ENCODE data around the gene C22orf42. TPM values are rescaled to one million over a fixed set of nuclear protein-coding genes. Genes with fewer than 3 reads are reported as not detected.
"Not testable (repeated sequence)": the region's sequence is repeated elsewhere in the genome, so short reads cannot be mapped to it uniquely, and the experiment has no call there.

Gene C22orf42
- polyA plus RNA-seq, 1 donor (not counting 4 experiments of a cell fraction or from before 2014, with no cell fraction given) = not detected

DNA sequence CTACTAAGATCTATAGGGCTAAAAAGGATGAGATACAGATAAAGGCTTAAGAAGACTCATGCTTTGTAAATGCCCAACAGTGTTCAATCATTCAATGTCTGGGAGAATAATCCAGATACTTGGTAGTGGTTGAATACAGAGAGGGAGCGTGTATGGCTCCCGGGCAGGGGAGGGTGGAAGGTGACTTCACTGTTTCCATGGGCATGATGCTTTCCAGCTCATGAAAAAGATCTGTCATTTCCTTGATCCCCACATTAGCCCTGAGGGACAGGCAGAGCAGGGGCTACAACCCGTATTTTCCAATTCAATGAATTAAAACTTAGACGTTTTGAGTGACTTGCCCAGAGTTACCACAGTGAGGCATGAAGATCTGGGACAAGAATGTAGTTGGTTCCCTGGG lies 4.4 kb downstream of the C22orf42 start:
- FAIRE-seq; H3K79me2 ChIP-seq (ENCODE audit: control insufficient read depth, insufficient read depth, low read length); H3K9me3 ChIP-seq (ENCODE audit: control insufficient read depth, low read depth, low read length); H3K4me2 ChIP-seq (ENCODE audit: control insufficient read depth, extremely low read depth, insufficient read depth, low read depth, low read length); H3K4me3 ChIP-seq (ENCODE audit: control insufficient read depth in 2 of 3, extremely low read depth in 1 of 3, insufficient read depth in 2 of 3, low read depth in 1 of 3, low read length in 3 of 3); H3K27ac ChIP-seq (ENCODE audit: control insufficient read depth, insufficient read depth, low read length); DNase-seq (ENCODE audit: low read depth, low spot score); H3K9ac ChIP-seq (ENCODE audit: control insufficient read depth, extremely low read depth, insufficient read depth, low read length); H4K20me1 ChIP-seq (ENCODE audit: control insufficient read depth, extremely low read depth, insufficient read depth, low read length); dilution Hi-C loops (cut with MboI; ENCODE audit: extremely low pct_ligation_motif_present, low sequenced_read_pairs); H3K9me1 ChIP-seq (ENCODE audit: control insufficient read depth, extremely low read depth, insufficient read depth, low read length); H3K27me3 ChIP-seq (ENCODE audit: control insufficient read depth, extremely low read depth, insufficient read depth, low read length); H2AFZ ChIP-seq (ENCODE audit: control insufficient read depth, low read length); H3K36me3 ChIP-seq (ENCODE audit: control insufficient read depth in 2 of 2, extremely low read depth in 1 of 2, insufficient read depth in 2 of 2, low read length in 2 of 2); H3K4me1 ChIP-seq (ENCODE audit: control insufficient read depth, extremely low read depth, insufficient read depth, low read length): not testable (repeated sequence)

DNA sequence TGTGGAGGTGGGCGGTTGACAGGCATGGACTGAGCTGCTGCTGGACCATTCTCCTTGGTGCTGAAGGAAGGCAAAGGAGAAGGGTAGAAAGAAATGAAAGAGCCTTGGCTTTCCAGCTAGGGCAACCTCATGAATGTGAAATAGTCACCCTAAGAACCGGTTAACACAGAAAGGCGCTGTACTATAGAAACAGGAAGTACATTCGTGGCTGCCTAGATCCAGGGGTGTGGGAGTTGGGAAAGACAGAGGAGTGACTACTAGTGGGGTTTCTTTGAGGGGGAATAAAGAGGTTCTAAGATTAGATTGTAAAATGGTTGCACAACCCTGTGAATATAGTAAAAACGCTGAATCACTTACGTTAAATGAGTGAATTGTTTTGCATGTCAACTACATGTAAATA lies 7.5 kb downstream of the C22orf42 start:
- H3K4me3 ChIP-seq (ENCODE audit: control insufficient read depth in 2 of 3, extremely low read depth in 1 of 3, insufficient read depth in 2 of 3, low read depth in 1 of 3, low read length in 3 of 3); H2AFZ ChIP-seq (ENCODE audit: control insufficient read depth, low read length); DNase-seq (ENCODE audit: low read depth, low spot score); H3K27ac ChIP-seq (ENCODE audit: control insufficient read depth, insufficient read depth, low read length); FAIRE-seq; H3K27me3 ChIP-seq (ENCODE audit: control insufficient read depth, extremely low read depth, insufficient read depth, low read length); H3K79me2 ChIP-seq (ENCODE audit: control insufficient read depth, insufficient read depth, low read length); H3K9ac ChIP-seq (ENCODE audit: control insufficient read depth, extremely low read depth, insufficient read depth, low read length); H3K4me2 ChIP-seq (ENCODE audit: control insufficient read depth, extremely low read depth, insufficient read depth, low read depth, low read length); H3K9me3 ChIP-seq (ENCODE audit: control insufficient read depth, low read depth, low read length); H4K20me1 ChIP-seq (ENCODE audit: control insufficient read depth, extremely low read depth, insufficient read depth, low read length); H3K9me1 ChIP-seq (ENCODE audit: control insufficient read depth, extremely low read depth, insufficient read depth, low read length); H3K4me1 ChIP-seq (ENCODE audit: control insufficient read depth, extremely low read depth, insufficient read depth, low read length); H3K36me3 ChIP-seq (ENCODE audit: control insufficient read depth in 2 of 2, extremely low read depth in 1 of 2, insufficient read depth in 2 of 2, low read length in 2 of 2); dilution Hi-C loops (cut with MboI; ENCODE audit: extremely low pct_ligation_motif_present, low sequenced_read_pairs): not testable (repeated sequence)

DNA sequence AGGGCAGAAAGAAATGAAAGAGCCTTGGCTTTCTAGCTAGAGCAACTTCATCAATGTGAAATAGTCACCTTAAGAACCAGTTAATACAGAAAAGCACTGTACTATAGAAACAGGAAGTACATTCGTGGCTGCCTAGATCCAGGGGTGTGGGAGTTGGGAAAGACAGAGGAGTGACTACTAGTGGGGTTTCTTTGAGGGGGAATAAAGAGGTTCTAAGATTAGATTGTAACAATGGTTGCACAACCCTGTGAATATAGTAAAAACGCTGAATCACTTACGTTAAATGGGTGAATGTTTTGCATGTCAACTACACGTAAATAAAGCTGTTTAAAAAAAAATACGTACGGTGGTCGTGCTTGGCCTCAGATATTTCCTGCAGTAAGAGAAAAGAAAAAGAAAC lies 8.5 kb downstream of the C22orf42 start:
- dilution Hi-C loops (cut with MboI; ENCODE audit: extremely low pct_ligation_motif_present, low sequenced_read_pairs) = not testable (repeated sequence)

DNA sequence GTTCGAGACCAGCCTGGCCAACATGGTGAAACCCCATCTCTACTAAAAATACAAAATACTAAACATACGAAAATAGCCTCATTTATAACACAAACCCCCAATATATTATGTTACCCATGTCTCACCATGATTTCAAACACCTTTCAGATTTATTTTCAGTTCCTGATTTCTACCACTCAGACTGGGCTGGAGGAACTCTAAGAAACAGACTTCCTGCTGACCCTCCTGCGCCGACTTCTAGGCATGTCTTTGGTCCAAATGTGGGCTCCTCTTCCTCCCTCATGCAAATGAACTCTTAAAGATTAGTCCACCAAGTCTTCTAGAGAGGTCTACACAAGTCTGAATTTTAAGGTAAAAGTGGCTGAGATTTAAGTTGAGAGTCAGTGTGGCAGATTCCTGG lies 10.7 kb downstream of the C22orf42 start:
- H3K27me3 ChIP-seq (ENCODE audit: control insufficient read depth, extremely low read depth, insufficient read depth, low read length); H3K9me3 ChIP-seq (ENCODE audit: control insufficient read depth, low read depth, low read length); H3K27ac ChIP-seq (ENCODE audit: control insufficient read depth, insufficient read depth, low read length); H3K4me1 ChIP-seq (ENCODE audit: control insufficient read depth, extremely low read depth, insufficient read depth, low read length); H4K20me1 ChIP-seq (ENCODE audit: control insufficient read depth, extremely low read depth, insufficient read depth, low read length); FAIRE-seq; H3K9ac ChIP-seq (ENCODE audit: control insufficient read depth, extremely low read depth, insufficient read depth, low read length); DNase-seq (ENCODE audit: low read depth, low spot score); H3K36me3 ChIP-seq (ENCODE audit: control insufficient read depth in 2 of 2, extremely low read depth in 1 of 2, insufficient read depth in 2 of 2, low read length in 2 of 2); dilution Hi-C loops (cut with MboI; ENCODE audit: extremely low pct_ligation_motif_present, low sequenced_read_pairs); H3K4me2 ChIP-seq (ENCODE audit: control insufficient read depth, extremely low read depth, insufficient read depth, low read depth, low read length); H2AFZ ChIP-seq (ENCODE audit: control insufficient read depth, low read length); H3K4me3 ChIP-seq (ENCODE audit: control insufficient read depth in 2 of 3, extremely low read depth in 1 of 3, insufficient read depth in 2 of 3, low read depth in 1 of 3, low read length in 3 of 3); H3K9me1 ChIP-seq (ENCODE audit: control insufficient read depth, extremely low read depth, insufficient read depth, low read length); H3K79me2 ChIP-seq (ENCODE audit: control insufficient read depth, insufficient read depth, low read length): not testable (repeated sequence)

More for the DNA sequence above, 8.5 kb downstream of the C22orf42 start:
- H3K9me1 ChIP-seq (ENCODE audit: control insufficient read depth, extremely low read depth, insufficient read depth, low read length); H3K4me2 ChIP-seq (ENCODE audit: control insufficient read depth, extremely low read depth, insufficient read depth, low read depth, low read length); H3K36me3 ChIP-seq (ENCODE audit: control insufficient read depth in 2 of 2, extremely low read depth in 1 of 2, insufficient read depth in 2 of 2, low read length in 2 of 2); H3K4me3 ChIP-seq (ENCODE audit: control insufficient read depth in 2 of 3, extremely low read depth in 1 of 3, insufficient read depth in 2 of 3, low read depth in 1 of 3, low read length in 3 of 3); H3K4me1 ChIP-seq (ENCODE audit: control insufficient read depth, extremely low read depth, insufficient read depth, low read length); H3K27me3 ChIP-seq (ENCODE audit: control insufficient read depth, extremely low read depth, insufficient read depth, low read length); H2AFZ ChIP-seq (ENCODE audit: control insufficient read depth, low read length); H4K20me1 ChIP-seq (ENCODE audit: control insufficient read depth, extremely low read depth, insufficient read depth, low read length); H3K9ac ChIP-seq (ENCODE audit: control insufficient read depth, extremely low read depth, insufficient read depth, low read length); H3K27ac ChIP-seq (ENCODE audit: control insufficient read depth, insufficient read depth, low read length); FAIRE-seq; DNase-seq (ENCODE audit: low read depth, low spot score); H3K79me2 ChIP-seq (ENCODE audit: control insufficient read depth, insufficient read depth, low read length); H3K9me3 ChIP-seq (ENCODE audit: control insufficient read depth, low read depth, low read length): not testable (repeated sequence)

DNA sequence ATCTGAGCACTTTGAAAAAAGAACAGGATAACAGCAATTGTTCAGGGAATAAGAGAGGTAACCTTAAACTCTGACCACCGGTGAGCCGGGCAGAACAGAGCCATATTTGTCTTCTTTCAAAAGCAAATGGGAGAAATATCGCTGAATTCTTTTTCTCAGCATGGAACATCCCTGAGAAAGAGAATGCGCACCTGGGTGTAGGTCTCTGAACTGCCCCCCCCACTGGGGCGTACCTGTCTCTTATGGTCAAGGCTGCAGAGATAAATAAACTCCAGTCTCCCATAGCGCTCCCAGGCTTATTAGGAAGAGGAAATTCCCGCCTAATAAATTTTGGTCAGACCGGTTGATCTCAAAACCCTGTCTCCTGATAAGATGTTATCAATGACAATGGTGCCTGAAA lies 12.0 kb downstream of the C22orf42 start:
- FAIRE-seq; H3K27me3 ChIP-seq (ENCODE audit: control insufficient read depth, extremely low read depth, insufficient read depth, low read length); H4K20me1 ChIP-seq (ENCODE audit: control insufficient read depth, extremely low read depth, insufficient read depth, low read length); DNase-seq (ENCODE audit: low read depth, low spot score); H3K9ac ChIP-seq (ENCODE audit: control insufficient read depth, extremely low read depth, insufficient read depth, low read length); H3K4me3 ChIP-seq (ENCODE audit: control insufficient read depth in 2 of 3, extremely low read depth in 1 of 3, insufficient read depth in 2 of 3, low read depth in 1 of 3, low read length in 3 of 3); H3K4me1 ChIP-seq (ENCODE audit: control insufficient read depth, extremely low read depth, insufficient read depth, low read length); H3K36me3 ChIP-seq (ENCODE audit: control insufficient read depth in 2 of 2, extremely low read depth in 1 of 2, insufficient read depth in 2 of 2, low read length in 2 of 2); H3K4me2 ChIP-seq (ENCODE audit: control insufficient read depth, extremely low read depth, insufficient read depth, low read depth, low read length); H3K9me3 ChIP-seq (ENCODE audit: control insufficient read depth, low read depth, low read length); H2AFZ ChIP-seq (ENCODE audit: control insufficient read depth, low read length); H3K9me1 ChIP-seq (ENCODE audit: control insufficient read depth, extremely low read depth, insufficient read depth, low read length); H3K79me2 ChIP-seq (ENCODE audit: control insufficient read depth, insufficient read depth, low read length); dilution Hi-C loops (cut with MboI; ENCODE audit: extremely low pct_ligation_motif_present, low sequenced_read_pairs); H3K27ac ChIP-seq (ENCODE audit: control insufficient read depth, insufficient read depth, low read length): not testable (repeated sequence)

Data from keratinocyte (primary cell).